Endothelial cell of umbilical vein (primary cell): ENCODE measurements around the gene CRACR2A. TPM values are rescaled to one million over a fixed set of nuclear protein-coding genes. Genes with fewer than 3 reads are reported as not detected.

Experiments used
- BruUV-seq: library from RNA; stranded (reverse); fragments of 400-500 nt; replicated peaks from 2 replicates; lab custom pipeline; 2021; lab: Mats Ljungman, UMichigan
- CTCF ChIA-PET: fragments of 300-600, 350-600 bp; sonication (Branson Sonifier 250); formaldehyde crosslinking; loops from one replicate; lab custom pipeline; 2021; ENCODE audit warnings: antibody characterized with exemption, inconsistent platforms; lab: Charles Lee
- POLR2A ChIA-PET: fragments of 300-600, 350-600 bp; sonication (Branson Sonifier 250); formaldehyde crosslinking; loops from one replicate; lab custom pipeline; 2021; ENCODE audit warnings: antibody characterized with exemption, inconsistent platforms; lab: Charles Lee
- DNase-seq: peaks from one replicate; pipeline ENCODE4 v3.0.0-alpha.2; 2011; ENCODE audit warnings: low read depth, low spot score
- FAIRE-seq: peaks from 2 replicates; lab custom pipeline; 2011; peaks lifted over from hg19 to GRCh38; lab: Jason Lieb, UNC
- H2AFZ ChIP-seq: 2 replicates; pipeline ENCODE4 v1.6.0; 2012; ENCODE audit warnings: low read depth, low read length, control low read depth, inconsistent platforms
- H3K27ac ChIP-seq: 2 replicates; pipeline ENCODE4 v1.5.1; 2011; ENCODE audit warnings: low read depth, mild to moderate bottlenecking, control low read depth, low read length, moderate library complexity; ENCODE audit not compliant: insufficient read depth
- H3K27me3 ChIP-seq, 2 experiments: 2 replicates each; pipeline versions ENCODE4 v1.6.0 to v1.6.1; 2011; ENCODE audit warnings: low read length in 2 of 2, mixed read lengths in 1 of 2; ENCODE audit not compliant: control insufficient read depth in 2 of 2, insufficient read depth in 2 of 2
- H3K36me3 ChIP-seq, 2 experiments: 2 replicates in 1 of 2; 3 replicates in 1 of 2; pipeline ENCODE4 v1.5.1; 2011; ENCODE audit warnings: low read length in 2 of 2, mild to moderate bottlenecking in 1 of 2, moderate library complexity in 1 of 2; ENCODE audit not compliant: control insufficient read depth in 2 of 2, insufficient read depth in 2 of 2; ENCODE audit errors: extremely low read depth in 1 of 2
- H3K4me1 ChIP-seq: 3 replicates; pipeline ENCODE4 v1.5.1; 2011; ENCODE audit warnings: mild to moderate bottlenecking, low read length; ENCODE audit not compliant: control insufficient read depth, insufficient read depth; ENCODE audit errors: extremely low read depth
- H3K4me2 ChIP-seq: 2 replicates; pipeline ENCODE4 v1.6.1; 2011; ENCODE audit warnings: low read length, control low read depth, mixed read lengths; ENCODE audit not compliant: insufficient read depth
- H3K4me3 ChIP-seq, 3 experiments: fragments of 200-600 bp in 1 of 3; sonication (generic), shearing (Covaris generic) in 1 of 3; replicated peaks in 1 of 3; 2 replicates each; pipeline ENCODE4 v1.5.1; 2011 to 2016; ENCODE audit warnings: control low read depth in 3 of 3, low read length in 3 of 3, mild to moderate bottlenecking in 2 of 3, inconsistent platforms in 1 of 3, low read depth in 1 of 3, moderate library complexity in 1 of 3; ENCODE audit not compliant: insufficient read depth in 1 of 3
- H3K79me2 ChIP-seq: 2 replicates; pipeline ENCODE4 v1.6.0; 2012; ENCODE audit warnings: low read length, inconsistent platforms; ENCODE audit not compliant: control insufficient read depth, insufficient read depth
- H3K9ac ChIP-seq: replicated peaks from 2 replicates; pipeline ENCODE3; 2011; ENCODE audit warnings: low read length, control low read depth; ENCODE audit not compliant: insufficient read depth; ENCODE audit errors: extremely low read depth
- H3K9me1 ChIP-seq: replicated peaks from 3 replicates; pipeline ENCODE4 v1.6.0; 2011; ENCODE audit warnings: mild to moderate bottlenecking, low read length; ENCODE audit not compliant: control insufficient read depth, insufficient read depth; ENCODE audit errors: extremely low read depth
- H3K9me3 ChIP-seq: replicated peaks from 2 replicates; pipeline ENCODE4 v1.5.1; 2012; ENCODE audit warnings: low read length, inconsistent platforms; ENCODE audit not compliant: control insufficient read depth, insufficient read depth
- H4K20me1 ChIP-seq: replicated peaks from 2 replicates; pipeline ENCODE3; 2011; ENCODE audit warnings: mild to moderate bottlenecking, low read length; ENCODE audit not compliant: control insufficient read depth, insufficient read depth; ENCODE audit errors: extremely low read depth
- CTCF ChIP-seq, 2 donors: IDR thresholded peaks; 1 replicate in 1 of 2; 2 replicates in 1 of 2; pipeline ENCODE4 v1.5.1; 2011; ENCODE audit warnings: low read length in 2 of 2, mild to moderate bottlenecking in 2 of 2, moderate library complexity in 2 of 2, control low read depth in 1 of 2, inconsistent platforms in 1 of 2, low read depth in 1 of 2; ENCODE audit not compliant: insufficient read depth in 1 of 2; ENCODE audit errors: extremely low read depth in 1 of 2
- EZH2 ChIP-seq: IDR thresholded peaks from 2 replicates; pipeline ENCODE4 v1.6.1; 2012; ENCODE audit warnings: borderline replicate concordance, low read depth, mild to moderate bottlenecking, moderate library complexity, low read length, inconsistent platforms; ENCODE audit not compliant: severe bottlenecking
- FOS ChIP-seq: IDR thresholded peaks from 2 replicates; pipeline ENCODE4 v1.6.1; 2011; ENCODE audit warnings: mild to moderate bottlenecking, low read length, moderate library complexity, borderline replicate concordance; ENCODE audit not compliant: insufficient read depth
- GATA2 ChIP-seq: IDR thresholded peaks from 2 replicates; pipeline ENCODE4 v1.7.0; 2011; ENCODE audit warnings: low read depth, mild to moderate bottlenecking, moderate library complexity, mixed read lengths, low read length; ENCODE audit not compliant: insufficient read length, insufficient read depth
- JUN ChIP-seq: IDR thresholded peaks from 2 replicates; pipeline ENCODE4 v1.6.1; 2011; ENCODE audit warnings: borderline replicate concordance, low read depth; ENCODE audit not compliant: insufficient read length, insufficient read depth
- MYC ChIP-seq: IDR thresholded peaks from one replicate; pipeline ENCODE4 v1.6.1; 2011; ENCODE audit warnings: mild to moderate bottlenecking, low read depth, low read length
- POLR2A ChIP-seq: IDR thresholded peaks from 2 replicates; pipeline ENCODE4 v1.6.1; 2012; ENCODE audit warnings: low read depth, mild to moderate bottlenecking, control low read depth, low read length
- POLR2AphosphoS5 ChIP-seq: IDR thresholded peaks from 2 replicates; pipeline ENCODE4 v1.6.1; 2012; ENCODE audit warnings: low read depth, mild to moderate bottlenecking, control low read depth, low read length, moderate library complexity; ENCODE audit not compliant: insufficient read depth
- dilution Hi-C: fragments of 300-500 bp; cut with MboI; formaldehyde crosslinking; loops from one replicate; pipeline ENCODE4 v1.15.0; 2019; ENCODE audit warnings: low sequenced_read_pairs; ENCODE audit not compliant: extremely low pct_ligation_motif_present
- intact Hi-C: fragments of 100-400 bp; cut with micrococcal nuclease; formaldehyde crosslinking; loops from one replicate; pipeline ENCODE4 v1.10.0; 2022
- polyA plus RNA-seq, 4 experiments: library from polyadenylated mRNA; depleted of rRNA in 3 of 4; stranded (reverse) in 3 of 4; unstranded in 1 of 4; fragments of >200 nt; gene quantifications; 2 replicates each; pipeline versions ENCODE4 v1.2.1 to v1.2.3, GENCODE V29; 2011 to 2012; ENCODE audit warnings: missing spikeins in 1 of 4
- total RNA-seq: library from RNA; stranded (reverse); gene quantifications from 2 replicates; pipeline ENCODE4 v1.2.3, GENCODE V29; 2021
- TF ChIP-seq, protein P1 (sequence below): IDR thresholded peaks from 2 replicates; pipeline ENCODE4 v1.6.1; 2011; ENCODE audit not compliant: insufficient read depth, insufficient read length

The CRACR2A gene
- total and polyA plus RNA-seq, 2 donors (not counting 3 experiments of a cell fraction or from before 2014, with no cell fraction given): 4.4 to 15.9 TPM

DNA sequence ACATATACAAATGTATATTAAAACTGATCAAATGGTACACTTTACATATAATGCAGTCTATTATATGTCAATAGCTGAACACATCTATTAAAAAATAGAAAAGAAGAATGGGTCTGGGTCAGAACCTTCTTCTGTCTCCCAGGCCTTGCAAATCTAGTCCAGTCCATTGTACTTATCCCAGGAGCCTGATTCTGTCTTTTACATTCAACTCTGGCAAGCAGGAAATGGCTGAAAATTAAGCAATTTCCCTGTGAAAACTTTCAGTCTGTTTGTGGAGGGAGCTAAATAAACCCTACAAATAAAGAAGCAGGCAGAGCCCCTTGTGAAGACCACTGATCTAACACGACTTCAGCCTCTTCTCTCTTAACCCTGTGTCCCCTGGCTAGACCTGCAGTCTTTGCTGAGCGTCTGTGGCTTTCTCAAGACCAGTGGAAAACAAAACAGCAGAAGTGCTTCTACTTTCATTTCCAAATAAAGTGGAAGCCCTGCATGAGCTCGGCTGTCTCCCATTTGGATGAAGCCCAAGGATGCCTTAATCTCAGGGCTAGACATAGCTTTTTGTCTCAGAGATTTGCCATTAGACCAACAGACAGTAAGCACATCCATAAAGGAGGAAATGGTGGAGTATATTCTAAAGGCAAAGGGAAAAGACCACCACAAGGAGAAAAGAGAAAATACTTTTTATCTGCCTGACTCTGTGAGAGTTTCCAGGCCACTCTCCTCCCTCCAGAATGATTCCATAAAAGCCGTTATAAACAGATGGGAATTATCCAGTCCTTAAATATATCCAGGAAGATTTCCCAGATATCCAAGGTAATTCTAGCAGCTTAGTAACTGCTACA lies 48.2 kb downstream of the CRACR2A start:
- POLR2A ChIA-PET: no interaction called here
- no peaks in the 10 kb centered on the region for H3K9me1 ChIP-seq
- no peaks in the 10 kb centered on the region for H3K27me3 ChIP-seq
- TF ChIP-seq GATA2 (no peak), POLR2AphosphoS5 (no peak), JUN (no peak), FOS (no peak), CTCF (IDR thresholded peaks at IDR 0.05; ENCODE audit: extremely low read depth in 1 of 2, insufficient read depth in 1 of 2, low read depth in 1 of 2, low read length in 2 of 2) (no peak), MYC (no peak), EZH2 (no peak), POLR2A (no peak)
- TF ChIP-seq, protein P1, sequence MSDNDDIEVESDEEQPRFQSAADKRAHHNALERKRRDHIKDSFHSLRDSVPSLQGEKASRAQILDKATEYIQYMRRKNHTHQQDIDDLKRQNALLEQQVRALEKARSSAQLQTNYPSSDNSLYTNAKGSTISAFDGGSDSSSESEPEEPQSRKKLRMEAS: no peak
- no peaks in the 10 kb centered on the region for H3K36me3 ChIP-seq
- CTCF ChIA-PET: interaction anchor here (1.0 to 1.2 kb wide), 4 partner anchors 9 to 404 kb away, joined by 3 to 5 read pairs (median 5); no protein-coding TSS in a partner anchor
- BruUV-seq: no TSS peak
- intact Hi-C loops: no loop called here
- peak; percentile 77 for FAIRE-seq
- no peaks in the 10 kb centered on the region for H4K20me1 ChIP-seq
- H3K9me3 ChIP-seq: no peaks in the 10 kb centered on the region
- peak overlapping the region; percentile 53 for H3K9ac ChIP-seq
- H3K79me2 ChIP-seq: no peaks in the 10 kb centered on the region
- H2AFZ ChIP-seq: peak overlapping the region; percentile 98
- DNase-seq: peak; percentile 63
- peaks cover 14% of the 10 kb centered on the region for H3K4me1 ChIP-seq
- peak overlapping the region; percentile 87 for H3K4me2 ChIP-seq
- H3K4me3 ChIP-seq: peak overlapping the region in 1 of 3 experiments; percentile 38
- dilution Hi-C loops: no loop called here
- H3K27ac ChIP-seq: peak overlapping the region; percentile 65
